AG08395 (cell line): ENCODE results near the gene TMPRSS3.

Experiments
- DNase-seq: peaks from one replicate; pipeline ENCODE4 v3.0.0; 2012; ENCODE audit warnings: mixed read lengths, low spot score

Gene TMPRSS3

DNA sequence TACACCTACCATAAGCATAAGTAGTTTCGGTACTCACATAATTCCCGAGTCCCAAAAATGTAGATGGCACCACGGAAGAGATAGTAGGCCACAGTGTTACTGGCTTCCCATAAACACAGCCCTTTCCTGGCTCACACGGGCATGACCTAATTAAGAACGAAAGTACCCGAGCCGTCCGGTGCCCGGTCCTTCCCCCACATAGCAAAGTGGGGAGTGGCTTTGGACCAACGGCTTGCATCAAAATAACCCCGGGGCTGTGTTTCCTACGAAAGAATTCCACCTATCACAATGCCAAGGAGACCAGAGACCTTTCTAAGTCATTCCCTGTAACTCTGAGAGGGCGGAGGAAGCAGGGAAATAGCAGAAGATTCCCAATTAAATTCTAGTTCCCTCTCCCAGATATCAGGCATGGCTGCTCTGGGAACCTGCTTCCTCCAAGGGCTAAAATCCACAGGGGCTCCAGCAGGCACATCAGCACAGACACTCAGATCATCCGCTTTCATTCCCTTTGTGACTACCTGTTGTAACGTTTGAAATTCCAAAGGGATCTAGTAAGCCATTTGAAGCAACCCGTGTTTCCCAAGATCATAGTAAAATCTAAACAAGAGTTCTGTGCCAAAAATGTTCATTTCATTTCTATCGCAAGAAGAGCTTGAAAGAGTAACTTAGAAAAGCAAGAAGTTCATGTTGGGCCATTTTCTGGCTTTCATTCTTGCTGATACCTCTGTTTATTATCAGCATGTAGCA is at the start of gene TMPRSS3:
TSS of gene TMPRSS3 (minus strand) at position 148 of the 747 bp plus-strand sequence. CDS start 635 bp downstream, outside the sequence.
- DNase-seq, result no peak

DNA sequence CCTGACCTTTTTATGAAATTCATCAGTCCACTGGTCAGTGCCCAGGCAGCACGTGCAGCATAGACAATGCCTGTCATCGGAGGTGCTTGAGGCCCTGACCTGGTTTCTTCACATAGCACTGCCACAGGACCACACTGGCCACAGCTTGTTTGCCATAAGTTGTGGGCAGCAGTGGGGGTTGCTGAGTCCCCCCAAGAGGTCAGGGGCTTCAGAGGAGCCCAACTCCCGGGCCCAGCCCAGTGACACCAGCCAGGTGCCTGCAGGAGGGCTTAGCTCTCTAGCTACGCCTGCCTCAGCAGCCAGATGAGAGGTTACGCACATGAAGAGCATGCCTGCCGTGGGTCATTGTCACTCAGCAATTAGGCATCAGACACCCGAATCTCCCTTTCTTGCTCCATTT is 49.5 kb upstream of the TMPRSS3 start:
- no peak for DNase-seq

DNA sequence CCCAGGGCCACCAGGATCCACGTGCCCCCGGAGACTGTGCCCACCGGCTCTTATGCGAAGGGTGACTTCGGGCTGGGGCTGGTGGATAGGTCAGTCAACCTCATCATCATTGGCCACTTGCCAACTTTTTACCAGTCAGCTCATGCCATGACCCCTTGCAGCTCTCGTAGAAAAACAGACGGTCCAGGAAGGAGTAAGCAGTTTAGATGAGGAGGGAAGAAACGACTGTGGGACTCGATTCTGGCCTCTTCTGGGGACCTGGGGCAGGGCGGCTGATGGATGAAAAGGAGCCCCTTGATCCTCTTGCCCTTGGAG is 48.9 kb upstream of the TMPRSS3 start:
- DNase-seq, result no peak

DNA sequence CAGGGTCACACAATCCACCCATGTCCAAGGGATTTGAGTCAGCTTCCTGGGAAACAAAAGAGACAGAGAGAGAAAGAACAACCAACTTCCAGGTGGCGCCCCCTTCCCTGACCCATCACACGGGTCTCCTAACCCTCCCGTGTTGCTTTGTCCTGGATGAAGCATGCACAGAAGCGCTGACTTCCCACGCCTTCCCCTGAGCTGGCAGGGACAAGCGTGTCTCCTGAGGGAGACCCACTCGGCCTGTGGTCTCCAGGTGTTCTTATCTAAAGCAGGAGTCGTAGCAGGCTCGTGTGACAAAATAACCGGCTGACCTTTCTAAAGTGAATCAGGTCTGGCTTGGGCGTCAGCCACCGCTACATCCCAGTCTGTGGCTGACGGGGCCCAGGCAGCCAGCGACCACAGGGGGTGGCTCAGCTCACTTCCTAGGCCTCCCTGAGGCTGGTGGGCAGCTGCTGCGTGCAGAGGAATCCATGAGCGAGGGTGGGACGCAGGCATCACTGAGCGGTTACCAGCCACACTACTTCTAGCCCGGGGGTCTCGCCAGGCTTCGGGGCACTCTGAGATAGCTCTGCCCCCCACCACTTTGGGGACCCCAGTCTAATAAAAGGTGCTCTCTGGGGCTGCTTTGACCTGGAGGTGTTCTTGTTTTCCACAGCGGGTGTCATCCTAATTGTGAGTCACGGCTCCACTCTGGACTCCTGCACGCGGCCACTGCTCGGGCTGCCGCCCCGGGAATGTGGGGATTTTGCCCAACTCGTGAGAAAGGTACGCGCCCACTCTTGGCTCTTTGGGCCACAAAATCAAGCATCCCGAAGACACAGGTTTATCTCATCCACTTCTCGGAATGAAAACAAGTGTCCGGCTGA is 48.3 kb upstream of the TMPRSS3 start:
- DNase-seq, result no peak

DNA sequence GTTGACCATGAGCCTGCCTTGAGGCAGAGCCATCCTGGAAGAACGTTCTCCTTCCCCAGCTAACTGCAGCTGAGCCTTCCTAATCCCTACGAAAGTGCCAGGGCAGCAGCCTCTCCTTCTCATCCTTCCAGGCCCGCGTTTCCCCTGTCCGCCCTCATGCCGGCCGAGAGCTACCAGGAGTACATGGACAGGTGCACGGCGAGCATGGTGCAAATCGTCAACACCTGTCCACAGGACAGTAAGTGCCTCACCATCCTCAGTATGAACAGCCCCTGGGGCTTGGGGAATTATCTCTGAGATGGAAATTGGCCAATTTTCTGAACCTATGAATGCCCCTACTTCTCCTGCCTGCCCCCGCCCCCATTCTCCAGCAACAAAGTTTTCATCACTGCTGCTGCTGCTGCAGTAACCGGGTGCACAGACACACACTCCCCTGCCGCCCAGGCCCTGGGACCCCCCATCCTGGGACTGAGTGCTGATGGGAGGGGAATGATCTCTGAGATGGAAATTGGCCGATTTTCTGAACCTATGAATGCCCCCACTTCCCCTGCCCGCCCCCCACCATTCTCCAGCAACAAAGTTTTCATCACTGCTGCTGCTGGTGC is 47.4 kb upstream of the TMPRSS3 start:
- DNase-seq, result no peak

DNA sequence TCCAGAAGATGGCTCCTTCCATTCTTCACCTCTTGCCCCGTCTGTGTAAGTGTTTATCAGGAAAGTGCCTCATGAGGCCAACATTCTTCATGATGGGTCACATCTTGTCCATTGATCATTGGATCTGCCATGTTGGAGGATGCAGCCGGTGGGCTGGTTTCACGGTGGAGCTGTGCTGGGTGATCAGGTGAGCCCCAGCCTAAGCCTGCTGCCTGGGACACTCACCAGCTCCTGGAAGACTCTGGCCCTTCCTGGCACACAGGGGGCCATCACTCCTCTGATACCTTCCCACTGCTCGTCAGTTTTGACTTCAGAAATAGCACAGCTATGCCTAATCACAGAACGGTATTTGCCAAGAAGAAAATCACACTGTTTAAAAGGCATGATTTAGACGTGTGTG is 46.1 kb upstream of the TMPRSS3 start:
- no peak for DNase-seq

DNA sequence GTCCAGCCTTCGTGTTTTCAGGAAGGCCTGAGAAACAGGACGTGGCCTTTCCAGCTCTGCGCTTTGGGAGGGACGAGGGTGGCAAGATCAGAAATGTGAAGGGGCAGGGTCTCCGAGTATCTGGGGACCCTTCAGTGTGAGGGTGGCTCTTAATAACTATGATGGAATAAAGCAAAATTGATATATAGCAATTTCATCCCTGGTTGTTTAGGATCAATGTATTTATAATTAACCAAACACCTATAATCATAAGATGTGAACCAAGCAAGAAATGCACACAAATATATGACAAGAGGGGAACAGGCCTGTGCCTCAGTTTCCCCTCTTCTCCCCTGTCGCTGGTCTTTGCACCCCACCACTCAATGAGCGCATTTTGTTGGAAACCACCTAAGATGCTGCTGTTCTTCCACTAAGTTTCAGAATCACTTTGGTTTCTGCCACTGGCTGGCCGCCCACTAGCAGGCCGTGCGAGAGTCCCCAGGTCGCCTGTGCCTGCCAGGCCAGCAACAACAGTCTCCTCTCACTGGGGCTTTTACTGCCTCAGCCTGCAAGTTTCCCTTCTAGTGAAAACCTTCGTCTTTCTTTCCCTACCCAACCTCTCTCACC is 44.4 kb upstream of the TMPRSS3 start:
- DNase-seq, result no peak

DNA sequence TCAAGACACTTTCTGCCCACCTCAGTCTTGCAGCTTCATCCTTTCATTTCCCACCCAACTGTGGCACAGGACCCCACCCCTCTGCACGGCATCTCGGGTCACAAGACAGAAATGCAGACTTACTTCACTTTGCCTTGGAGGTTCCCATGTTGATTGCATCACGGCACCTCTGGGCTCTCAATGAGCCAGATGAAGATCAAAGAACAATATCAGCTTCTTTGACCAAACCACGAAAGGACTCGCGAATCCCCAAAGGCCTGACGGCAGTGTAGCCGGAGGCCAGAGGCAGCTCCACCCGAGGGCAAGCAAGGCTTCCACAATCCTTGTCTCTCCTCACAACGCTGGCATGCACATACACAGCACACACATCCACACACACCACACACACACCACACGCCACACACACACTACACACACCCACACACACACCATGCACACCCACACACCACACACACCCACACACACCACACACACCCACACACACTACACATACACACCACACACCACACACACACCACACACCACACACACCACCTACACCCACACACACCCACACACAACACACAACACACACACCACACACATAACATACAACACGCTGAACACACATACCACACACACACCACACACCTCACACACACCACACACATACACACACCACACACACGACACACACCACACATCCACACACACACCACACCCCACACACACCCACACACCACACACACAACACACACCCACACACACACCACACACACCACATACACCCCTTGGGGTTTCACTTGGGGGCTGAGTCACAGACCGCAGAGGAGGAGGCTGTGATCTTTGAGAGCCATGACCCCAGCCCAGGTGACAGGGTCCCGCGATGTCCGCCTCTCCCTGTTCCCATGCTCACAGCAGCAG is 43.7 kb upstream of the TMPRSS3 start:
- no peak for DNase-seq

DNA sequence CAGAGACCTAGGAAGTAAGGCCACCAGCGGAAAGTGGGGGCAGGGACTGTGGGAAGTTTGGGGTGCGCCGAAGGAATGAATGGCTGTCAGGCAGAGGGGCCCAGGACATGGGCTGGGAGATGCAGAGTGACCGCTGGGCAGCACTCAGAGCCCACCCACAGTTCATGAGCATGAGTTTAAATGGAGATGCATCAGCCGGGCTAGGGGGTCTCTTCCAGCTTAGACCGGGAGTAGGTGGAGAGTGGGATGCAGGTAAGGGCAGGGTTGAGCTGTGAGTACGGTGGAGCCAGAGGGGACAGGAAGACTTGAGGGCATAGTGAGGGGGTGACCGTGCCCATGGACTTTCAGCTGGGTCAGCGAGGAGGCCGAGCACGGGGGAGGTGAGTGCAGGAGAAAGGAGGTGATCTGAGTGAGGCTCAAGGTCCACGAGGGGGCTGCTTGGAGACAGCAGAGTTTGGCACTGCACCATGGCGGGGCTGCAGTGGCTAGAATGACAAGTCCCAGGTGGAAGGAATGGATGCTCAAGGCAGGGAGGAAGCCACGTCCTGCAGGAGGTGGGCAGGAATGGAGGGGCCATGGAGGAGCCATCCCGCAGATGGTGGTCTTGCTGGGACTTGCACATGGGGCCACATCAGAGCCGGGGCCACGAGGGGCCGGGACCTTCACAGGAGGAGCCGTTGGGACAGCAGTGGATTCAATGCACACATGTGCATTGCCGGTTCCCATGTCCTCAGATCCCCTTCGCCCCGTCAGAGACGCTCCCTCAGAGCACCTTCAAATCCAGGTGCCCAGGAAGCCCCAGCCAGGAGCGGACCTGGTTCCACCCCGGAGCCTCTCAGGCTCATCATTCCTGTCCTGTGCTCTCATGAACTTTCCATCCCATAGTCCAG is 42.7 kb upstream of the TMPRSS3 start:
- DNase-seq, result no peak

DNA sequence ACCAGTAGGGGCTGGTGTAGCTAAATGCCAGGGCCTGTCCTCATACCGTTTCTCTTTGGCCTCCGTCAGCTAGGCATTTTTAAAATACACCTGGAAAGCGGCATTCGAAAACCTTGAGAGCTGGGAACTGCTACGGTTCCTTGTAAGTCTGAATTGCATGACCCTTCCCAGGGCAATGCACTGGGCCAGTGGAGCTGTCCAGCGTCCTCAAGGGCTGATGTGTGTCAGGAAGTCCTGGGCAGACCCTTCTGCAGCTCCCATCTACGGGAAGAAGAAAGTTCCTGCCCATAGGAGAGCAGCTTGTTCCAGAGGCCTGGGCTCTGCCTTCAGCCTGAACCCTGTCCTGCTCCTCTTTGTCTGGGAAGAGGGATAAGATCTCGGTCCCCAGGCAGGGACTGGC is 41.9 kb upstream of the TMPRSS3 start:
- DNase-seq, result no peak

DNA sequence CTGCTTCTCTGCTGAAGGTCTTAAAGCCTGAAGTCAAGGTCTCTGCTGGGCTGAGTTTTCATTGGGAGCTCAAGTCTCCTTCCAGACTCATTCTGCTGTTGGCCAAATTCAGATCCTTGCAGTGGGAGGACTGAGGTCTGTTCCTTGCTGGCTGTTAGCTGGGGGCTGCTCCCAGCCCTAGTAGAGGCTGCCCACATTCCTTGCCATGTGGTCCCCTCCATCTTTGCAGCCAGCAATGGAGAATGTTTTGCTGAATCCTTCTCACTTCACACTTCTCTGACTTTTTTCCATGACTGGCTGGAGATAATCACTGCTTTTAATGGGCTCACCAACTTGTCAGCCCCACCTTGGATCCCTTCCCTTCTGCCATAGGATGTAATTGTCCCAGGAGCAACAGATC is 41.1 kb upstream of the TMPRSS3 start:
- no peak for DNase-seq

DNA sequence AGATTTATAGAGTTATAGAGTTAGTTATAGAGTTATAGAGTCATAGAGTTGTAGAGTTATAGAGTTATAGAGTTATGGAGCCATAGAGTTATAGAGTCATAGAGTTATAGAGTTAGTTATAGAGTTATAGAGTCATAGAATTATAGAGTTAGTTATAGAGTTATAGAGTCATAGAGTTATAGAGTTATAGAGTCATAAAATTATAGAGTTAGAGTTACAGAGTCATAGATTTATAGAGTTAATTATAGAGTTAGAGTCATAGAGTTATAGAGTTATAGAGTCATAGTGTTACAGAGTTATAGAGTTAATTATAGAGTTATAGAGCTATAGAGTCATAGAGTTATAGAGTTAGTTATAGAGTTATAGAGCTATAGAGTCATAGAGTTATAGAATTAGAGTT is 40.0 kb upstream of the TMPRSS3 start:
- no peak for DNase-seq

DNA sequence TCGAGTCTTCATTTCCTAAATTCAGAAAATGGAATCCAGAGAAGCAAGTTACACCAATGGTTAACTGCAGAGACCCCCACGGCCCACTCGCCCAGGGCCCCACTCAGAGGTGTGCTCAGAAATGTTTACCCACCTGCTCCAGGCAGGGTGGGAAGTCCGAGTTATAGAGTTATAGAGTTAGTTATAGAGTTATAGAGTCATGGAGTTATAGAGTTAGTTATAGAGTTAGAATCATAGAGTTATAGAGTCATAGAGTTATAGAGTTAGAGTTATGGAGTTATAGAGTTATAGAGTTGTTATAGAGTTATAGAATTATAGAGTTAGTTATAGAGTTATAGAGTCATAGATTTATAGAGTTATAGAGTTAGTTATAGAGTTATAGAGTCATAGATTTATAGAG is 39.5 kb upstream of the TMPRSS3 start:
- DNase-seq, result no peak

DNA sequence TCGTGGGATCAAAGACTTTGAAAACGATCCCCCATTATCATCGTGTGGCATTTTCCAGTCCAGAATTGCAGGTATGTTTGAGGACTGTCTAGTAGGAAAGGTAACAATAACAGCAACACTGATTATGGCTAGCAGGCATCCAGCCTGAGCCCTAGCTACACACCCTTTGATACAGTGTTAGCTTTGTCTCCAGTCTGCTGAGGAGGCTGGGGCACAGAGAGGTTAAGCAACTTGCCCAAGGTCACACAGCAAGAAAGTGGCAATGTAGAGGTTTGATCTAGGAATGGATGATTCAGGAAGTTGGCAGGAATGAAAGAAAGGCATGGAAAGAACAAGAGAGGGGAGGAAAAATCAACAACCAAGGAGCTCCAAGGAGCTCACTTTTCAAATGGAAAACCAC is 39.0 kb upstream of the TMPRSS3 start:
- DNase-seq, result no peak

DNA sequence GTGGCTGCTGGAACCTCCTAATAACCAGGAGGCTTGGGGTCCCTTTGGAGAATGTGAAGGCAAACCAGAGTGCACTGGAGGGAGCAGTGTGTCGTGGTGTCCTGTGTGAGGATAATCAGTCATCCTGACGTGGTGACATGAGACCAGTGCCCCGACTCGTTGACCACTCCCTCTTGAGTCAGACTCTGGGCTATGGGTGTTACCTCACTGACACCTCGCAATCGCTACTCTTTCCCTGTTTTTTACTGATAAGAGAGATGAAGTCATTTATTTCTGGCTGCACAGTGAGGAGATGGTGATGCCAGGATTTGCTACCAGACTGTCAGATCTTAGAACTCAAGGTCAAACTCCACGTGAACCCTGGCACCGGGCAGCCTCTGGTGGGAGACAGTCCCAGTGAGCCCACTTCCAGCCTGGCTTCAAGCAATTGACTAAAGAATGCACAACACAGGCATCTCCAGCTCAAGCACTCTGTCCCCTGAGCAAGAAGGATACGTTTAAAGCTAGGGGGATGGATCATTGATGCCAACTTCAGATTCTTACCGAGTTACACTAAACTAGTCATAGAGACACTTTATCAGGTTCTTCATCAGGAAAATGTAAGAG is 38.2 kb upstream of the TMPRSS3 start:
- no peak for DNase-seq

DNA sequence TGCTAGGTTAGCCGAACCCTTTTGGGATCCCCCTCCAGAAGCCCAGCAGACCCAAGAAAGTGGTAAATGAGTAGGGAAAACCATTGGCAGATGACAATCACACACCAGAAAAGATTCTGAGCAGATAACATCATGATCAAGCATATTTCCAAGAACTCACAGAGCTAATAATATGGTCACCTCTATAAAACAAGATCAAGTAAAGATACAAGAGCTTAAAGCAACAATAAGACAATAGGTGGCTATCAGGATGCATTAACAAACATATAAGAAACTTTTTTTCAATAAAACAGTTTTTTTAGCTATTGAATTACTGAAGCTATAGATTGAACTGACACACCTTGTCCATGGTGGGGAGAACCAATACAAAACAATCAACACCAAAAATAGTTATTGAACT is 36.8 kb upstream of the TMPRSS3 start:
- no peak for DNase-seq

DNA sequence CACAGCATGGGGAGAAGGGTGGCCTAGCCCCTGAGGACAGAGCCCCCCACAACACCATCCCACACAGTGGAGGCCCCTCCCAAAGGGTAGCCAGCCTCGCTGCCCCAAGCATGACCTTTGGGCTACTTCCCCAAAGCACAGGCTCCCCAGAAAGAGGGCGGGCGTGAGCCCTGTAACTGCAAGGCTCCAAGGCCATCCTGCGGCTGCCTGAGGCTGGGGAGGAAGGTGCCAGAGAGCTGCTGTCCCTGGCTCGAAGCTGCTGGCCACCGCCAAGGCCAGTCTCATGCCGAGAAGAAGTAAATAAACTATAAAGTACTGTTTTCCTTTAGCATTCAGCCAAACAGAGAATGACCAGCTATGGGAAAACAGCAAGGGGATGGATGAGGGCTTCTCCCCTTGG is 35.3 kb upstream of the TMPRSS3 start:
- no peak for DNase-seq

DNA sequence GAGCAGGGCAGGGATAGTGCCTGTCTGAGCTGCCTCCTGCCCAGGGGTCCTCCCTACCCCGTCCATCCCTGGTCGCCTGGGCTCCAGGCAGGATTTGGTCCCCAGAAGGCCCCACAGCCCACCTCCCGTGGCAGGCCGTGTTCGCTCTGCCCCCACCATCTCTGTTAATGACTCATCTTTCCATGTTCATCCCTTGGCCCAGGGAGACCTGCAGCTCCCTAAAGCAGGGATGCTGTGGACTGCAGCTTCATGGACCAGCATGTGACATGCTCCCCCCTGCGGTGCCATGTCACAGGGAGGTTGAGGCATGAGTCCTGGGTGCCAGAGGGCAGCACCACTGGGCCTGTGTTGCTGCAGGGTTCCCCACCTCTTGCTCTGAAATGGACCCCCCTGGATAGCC is 34.7 kb upstream of the TMPRSS3 start:
- DNase-seq, result no peak

DNA sequence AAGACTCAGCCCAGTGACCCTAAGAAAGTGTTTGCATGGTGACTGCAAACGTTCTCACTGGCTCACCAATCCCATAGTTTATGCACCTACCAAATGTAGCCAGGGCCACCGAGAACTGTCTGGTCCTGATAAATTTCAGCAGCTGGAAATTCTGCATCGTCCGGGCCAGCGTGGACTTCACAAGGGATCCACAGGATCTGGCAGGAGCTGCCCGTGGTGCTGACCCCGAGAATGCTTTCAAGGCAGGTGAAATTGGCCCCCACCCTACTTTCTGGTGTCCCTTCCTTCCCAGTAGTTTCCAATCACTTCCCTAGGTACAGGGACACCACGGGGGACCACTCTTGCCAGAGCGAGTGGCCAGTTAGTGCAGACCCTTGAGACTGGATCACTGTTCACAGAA is 34.0 kb upstream of the TMPRSS3 start:
- no peak for DNase-seq

DNA sequence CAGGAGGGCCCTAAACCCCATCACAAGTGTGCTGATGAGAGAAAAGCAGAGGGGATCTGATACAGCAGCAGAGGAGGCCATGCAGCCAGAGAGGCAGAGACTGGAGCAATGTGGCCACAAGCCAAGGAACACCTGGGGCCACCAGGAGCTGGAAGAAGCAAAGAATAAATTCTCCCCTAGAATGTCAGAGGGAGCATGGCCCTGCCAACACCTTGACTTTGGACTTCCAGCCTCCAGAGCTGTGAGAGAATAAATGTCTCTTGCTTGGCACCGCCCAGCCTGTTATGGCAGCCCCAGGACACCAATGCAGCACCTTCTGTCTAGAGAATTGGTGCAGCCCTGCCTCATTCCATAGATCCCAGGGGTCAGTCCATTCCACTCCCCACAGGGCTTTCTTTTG is 33.2 kb upstream of the TMPRSS3 start:
- no peak for DNase-seq
